Measurements from ENCODE around the gene TBCD.
"Not testable (repeated sequence)": the region's sequence is repeated elsewhere in the genome, so short reads cannot be mapped to it uniquely, and the experiment has no call there.

The TBCD gene

DNA sequence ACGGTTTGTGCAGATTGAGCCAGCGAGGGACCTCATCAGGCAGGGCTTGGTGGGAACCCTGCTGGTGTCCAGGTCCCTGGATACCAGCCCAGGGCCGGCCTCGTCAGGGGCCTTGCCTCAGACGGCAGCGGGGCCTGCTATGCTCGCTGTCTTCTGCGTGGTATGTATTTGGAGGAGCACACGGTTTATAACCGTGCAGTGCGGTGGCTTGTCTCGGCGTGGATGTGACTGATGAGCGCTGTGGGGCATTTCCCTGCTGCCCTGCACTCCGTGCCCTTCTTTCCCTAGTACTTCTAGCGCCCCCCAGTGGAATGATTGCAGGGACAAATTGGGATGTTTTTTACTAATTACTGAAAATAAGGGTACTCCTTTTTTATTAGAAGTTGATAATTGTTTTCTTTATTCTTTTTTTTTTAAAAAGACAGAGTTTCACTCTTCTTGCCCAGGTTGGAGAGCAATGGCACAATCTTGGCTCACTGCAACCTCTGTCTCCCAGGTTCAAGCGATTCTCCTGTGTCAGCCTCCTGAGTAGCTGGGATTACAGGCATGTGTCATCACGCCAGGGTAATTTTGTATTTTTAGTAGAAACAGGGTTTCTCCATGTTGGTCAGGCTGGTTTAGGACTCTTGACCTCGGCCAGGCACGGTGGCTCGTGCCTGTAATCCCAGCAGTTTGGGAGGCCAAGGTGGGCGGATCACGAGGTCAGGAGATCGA lies 15.3 kb downstream of the TBCD start:
- peak; percentile 34 for DNase-seq

GRCh38 chr17:82769041-82769440 lies 17.2 kb downstream of the TBCD start:
- no peak for DNase-seq

- no peak for DNase-seq
These were observed 20.2 kb downstream of the TBCD start for GRCh38 chr17:82772026-82772425.

DNA sequence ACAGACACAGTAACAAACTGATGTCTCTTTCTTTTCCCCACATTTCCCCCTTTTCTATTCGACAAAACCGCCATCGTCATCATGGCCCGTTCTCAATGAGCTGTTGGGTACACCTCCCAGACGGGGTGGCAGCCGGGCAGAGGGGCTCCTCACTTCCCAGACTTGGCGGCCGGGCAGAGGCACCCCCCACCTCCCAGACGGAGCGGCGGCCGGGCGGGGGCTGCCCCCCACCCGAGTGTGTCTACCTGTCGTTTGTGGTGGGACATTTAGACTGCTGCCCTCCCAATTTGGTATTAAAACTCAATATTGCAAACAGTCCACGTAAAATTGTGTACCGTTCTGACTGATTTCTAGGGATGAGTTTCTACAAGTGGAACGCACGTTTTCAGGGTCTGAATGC lies 22.6 kb downstream of the TBCD start:
- not testable (repeated sequence) for DNase-seq

- peak; percentile 42 for DNase-seq
These were observed 23.3 kb downstream of the TBCD start for GRCh38 chr17:82775001-82775823.

- no peak for DNase-seq
These were observed 24.6 kb downstream of the TBCD start for GRCh38 chr17:82776454-82776853.

- not testable (repeated sequence) for DNase-seq
These were observed 26.0 kb downstream of the TBCD start for GRCh38 chr17:82777778-82778375.

DNA sequence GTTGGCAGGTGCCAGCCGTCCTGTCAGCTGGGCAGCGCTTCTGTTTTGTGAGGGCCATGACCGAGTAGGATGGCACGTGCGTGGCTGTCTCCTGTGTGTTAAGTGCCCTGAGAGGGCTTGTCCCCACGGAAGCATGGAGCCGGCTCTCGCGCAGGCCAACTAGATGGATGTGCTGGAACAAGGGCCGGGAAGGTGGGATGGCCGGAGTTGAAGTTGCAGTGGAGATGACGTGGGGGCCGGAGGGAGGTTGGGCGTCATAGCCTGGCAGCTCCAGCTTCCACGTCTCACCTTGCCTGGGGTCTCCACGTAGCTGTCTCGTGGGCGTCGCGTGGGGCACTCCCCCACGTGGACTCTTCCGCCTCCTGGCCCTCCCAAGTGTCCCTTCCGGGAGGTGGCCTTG lies 27.7 kb downstream of the TBCD start:
- no peak for DNase-seq

DNA sequence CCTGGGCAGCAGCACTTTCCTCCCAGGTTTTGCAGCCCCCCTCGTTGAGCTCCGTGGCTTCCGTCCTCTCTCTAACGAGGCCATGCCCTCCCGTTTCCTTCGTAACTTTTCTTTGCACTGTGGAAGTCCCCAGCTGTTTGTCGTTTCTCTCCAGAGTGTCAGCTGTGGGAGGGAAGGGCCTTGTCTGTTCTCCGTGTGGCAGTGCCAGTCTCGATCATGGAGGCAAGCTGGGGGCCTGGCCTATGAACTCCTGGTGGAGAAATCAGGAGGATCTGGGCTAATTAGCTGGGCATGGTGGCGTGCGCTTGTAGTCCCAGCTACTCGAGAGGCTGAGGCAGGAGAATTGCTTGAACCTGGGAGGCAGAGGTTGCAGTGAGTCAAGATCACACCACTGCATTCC lies 28.3 kb downstream of the TBCD start:
- no peak for DNase-seq

GRCh38 chr17:82780971-82781893 lies 29.4 kb downstream of the TBCD start:
- no peak for DNase-seq

DNA sequence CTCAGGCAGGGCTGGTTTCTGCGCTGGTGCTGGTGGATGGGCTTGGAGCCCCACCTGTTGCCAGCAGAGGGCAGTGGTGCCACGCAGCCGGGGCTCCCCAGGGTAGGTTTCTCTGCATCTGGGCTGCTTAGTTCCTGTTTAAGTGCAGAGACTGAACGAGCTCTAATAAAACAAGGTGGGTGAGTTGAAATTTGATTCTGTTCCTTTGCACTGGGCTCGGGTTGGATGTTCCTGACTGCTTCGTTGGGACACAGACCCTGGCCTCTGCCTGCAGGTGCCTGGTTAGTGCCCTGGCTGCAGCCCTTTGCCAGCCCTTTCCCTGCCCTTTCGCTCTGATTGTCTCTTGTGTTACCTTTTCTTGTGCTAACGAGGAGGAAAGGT lies 30.0 kb downstream of the TBCD start:
- peak; percentile 65 for DNase-seq

DNA sequence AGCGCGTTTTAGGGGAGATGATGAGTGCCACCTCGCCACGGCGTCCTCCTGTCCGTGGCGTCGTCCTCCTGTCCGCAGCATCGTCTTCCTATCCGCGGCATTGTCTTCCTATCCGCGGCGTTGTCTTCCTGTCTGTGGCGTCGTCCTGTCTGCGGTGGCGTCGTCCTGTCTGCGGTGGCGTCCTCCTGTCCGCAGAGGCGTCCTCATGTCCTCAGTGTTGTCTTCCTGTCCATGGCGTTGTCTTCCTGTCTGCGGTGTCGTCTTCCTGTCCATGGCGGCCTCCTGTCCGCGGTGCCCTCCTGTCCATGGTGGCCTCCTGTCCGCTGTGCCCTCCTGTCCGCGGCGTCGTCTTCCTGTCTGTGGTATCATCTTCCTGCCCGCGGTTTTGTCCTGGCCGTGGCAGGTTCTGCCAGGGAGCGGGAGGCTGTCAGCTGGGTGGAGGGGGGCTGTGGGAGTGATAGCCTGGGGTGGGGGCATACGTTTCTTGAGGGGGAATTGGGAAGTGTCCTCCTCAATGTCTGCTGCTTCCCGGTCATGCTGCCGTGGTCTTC lies 30.9 kb downstream of the TBCD start:
- DNase-seq = no peak

DNA sequence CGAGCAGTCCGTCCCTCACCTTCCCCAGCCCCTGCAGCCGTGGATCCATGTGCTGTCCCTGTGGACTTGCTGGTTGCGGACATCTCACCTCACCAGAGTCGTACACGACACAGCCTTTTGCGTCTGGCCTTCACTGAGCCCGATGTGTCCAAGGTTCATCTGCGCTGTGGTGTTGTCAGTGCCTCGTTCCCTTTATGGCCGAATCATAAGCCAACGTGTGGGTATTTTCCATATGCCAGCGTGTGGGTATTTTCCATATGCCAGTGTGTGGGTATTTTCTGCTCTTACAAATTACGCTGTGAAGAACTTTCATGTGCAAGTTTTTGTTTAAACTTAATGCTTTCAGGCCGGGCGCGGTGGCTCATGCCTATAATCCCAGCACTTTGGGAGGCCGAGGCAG lies 31.6 kb downstream of the TBCD start:
- no peak for DNase-seq

DNA sequence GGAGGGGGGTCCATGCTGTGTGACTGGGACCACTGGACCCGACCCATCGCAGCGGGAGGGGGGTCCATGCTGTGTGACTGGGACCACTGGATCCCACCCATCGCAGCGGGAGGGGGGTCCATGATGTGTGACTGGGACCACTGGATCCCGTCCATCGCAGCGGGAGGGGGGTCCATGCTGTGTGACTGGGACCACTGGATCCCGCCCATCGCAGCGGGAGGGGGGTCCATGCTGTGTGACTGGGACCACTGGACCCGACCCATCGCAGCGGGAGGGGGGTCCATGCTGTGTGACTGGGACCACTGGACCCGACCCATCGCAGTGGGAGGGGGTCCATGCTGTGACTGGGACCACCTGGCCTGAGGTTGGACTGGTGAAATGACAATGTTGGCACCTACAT lies 33.7 kb downstream of the TBCD start:
- not testable (repeated sequence) for DNase-seq

DNA sequence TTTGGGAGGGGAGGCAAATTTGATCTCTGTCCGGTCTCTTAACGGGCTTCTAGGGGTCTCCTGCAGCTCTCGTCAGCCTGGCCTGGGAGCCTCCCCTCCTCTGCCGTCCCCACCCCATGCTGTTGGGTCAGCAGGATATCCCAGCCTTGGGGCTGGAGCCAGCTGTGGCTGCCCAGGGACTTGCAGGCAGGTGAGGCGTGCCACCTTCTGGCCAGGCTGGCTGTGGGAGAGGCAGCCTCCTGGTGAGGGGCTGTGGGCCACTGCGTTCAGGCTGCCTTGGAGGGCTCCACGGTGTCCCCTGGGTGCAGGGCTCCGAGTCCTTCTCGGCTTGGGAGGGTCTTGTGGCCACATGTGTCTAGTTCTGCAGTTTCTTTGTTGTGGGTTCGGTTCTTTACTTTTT lies 34.6 kb downstream of the TBCD start:
- DNase-seq = no peak

- peak; percentile 71 for DNase-seq
These were observed 35.4 kb downstream of the TBCD start for GRCh38 chr17:82787081-82787848.

- no peak for DNase-seq
These were observed 36.5 kb downstream of the TBCD start for GRCh38 chr17:82788206-82789001.

DNA sequence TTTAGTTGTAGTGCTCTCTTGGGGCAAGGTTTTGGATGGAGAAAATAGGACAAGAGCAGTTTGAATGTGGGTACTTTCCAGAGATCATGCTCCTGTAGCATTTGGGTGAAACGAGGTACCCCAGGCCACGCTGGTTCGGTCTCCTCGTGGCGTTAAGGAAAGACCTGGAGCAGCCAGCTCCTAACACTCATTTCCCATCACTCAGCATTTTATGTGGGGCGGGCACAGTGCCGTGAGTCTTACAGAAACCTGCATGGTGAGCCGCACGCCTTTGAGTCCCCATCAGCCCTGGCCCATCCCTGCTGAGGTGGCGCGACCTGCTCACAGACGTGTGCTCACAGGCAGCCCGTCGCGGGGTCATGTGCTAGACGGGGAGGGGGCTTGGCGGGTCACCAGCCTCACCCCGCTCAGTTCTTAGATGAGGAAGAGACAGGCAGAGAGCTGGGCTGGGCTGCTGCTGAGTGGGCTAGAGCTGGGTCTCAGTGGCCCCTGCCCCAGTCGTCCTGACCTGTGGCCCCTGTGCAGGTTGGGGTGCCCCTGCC lies 37.3 kb downstream of the TBCD start:
- no peak for DNase-seq

DNA sequence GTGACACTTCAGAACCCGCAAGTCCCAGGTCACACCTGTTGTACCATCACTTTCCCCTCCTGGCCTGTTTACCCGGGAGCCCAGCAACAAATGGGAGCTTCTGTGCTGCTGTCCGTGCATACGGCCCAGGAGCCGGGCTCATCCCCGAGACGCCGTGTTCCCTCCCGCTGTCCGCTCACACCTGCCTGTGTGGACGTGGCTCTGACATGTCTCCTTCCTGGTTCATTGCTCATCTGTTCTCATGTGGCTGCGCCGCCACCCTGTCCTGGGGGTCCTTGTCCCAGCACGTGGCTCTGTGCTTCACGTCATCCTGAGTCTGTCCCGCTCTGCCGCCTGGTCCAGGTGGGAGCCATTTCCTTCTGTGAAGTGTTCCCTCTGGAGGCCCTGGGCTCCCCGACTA lies 37.9 kb downstream of the TBCD start:
- no peak for DNase-seq

DNA sequence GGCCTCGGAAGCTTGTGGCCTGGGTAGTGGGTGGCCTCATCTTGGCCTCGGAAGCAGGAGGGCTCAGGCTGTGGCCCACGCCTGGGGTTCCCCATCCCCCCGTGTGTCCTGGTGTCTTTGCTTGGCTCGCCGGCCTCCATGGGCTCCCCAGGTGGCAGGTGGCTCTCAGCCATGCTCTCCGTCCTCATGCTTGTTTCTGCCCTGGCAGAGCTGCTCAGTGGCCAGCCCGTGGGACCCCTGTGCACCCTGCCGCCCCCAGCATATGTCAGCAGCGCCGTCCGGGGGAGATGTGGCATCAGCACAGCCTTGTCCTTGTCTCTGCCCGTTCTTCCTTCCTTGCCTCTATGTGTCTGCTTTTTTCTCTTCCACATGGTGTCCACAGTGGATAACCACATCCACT lies 38.5 kb downstream of the TBCD start:
- no peak for DNase-seq

DNA sequence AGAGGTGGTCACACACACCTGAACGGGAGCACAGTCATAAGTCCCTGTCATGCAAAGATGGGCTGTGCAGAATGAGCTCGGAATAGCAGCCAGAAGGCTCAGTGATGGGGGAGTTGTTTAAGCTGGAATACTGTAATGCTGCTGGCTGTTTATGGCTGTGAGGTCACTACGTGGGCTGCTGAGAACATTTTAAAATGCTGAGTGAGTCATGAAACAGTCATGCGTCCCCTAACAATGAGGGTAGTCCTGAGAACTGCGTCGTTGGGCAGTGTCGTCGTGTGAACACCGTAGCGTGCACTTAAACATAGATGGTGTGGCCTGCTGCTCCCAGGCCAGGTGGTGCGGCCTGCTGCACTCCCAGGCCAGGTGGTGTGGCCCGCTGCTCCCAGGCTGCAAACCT lies 39.7 kb downstream of the TBCD start:
- peak; percentile 64 for DNase-seq
